ENCODE data around the gene LPCAT3.
"Not testable (repeated sequence)": the region's sequence is repeated elsewhere in the genome, so short reads cannot be mapped to it uniquely, and the experiment has no call there.

The LPCAT3 gene

DNA sequence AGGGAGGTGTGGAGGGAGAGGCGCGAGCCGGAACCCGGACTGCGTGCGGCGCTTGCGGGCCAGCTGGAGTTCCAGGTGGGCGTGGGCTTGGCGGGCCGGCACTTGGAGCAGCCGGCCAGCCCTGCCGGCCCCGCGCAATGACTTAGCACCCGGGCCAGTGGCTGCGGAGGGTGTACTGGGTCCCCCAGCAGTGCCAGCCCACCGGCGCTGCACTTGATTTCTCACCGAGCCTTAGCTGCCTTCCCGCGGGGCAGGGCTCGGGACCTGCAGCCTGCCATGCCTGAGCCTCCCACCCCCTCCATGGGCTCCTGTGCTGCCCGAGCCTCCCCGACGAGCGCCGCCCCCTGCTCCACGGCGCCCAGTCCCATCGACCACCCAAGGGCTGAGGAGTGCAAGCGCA is 19.1 kb upstream of the LPCAT3 start:
- not testable (repeated sequence) for DNase-seq (ENCODE audit: low spot score)

DNA sequence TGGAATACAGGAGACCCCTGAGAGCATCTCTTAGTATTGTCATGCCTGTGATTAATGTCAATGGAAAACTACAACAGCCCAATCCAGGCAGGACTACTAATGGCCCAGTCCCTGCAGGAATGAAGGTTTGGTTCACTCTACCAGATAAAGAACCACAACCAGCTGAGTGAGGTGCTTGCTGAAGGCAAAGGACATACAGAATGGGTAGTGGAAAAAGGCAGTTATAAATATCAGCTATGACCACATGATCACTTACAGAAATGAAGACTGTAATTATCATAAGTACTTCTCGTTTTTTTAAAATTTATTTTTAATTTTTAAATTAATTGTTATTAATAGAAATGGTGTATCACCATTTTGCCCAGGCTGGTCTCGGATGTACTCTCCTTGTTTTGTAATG is 17.2 kb upstream of the LPCAT3 start:
- DNase-seq (ENCODE audit: low spot score): no peak

DNA sequence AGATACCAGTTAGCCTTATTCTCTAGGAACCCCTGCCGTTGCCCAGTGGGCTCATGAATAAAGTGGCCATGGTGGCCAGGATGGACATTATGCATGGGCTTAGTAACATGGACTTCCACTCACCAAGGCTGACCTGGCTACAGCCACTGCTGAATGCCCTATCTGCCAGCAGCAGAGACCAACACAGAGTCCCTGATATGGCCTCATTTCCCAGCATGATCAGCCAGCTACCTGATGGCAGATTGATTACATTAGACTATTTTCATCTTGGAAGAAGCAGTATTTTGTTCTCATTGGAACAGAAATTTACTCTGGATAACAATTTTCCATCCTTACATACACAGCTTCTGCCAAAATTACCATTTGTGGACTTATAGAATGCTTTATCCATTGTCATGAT is 16.2 kb upstream of the LPCAT3 start:
- no peak for DNase-seq (ENCODE audit: low spot score)

DNA sequence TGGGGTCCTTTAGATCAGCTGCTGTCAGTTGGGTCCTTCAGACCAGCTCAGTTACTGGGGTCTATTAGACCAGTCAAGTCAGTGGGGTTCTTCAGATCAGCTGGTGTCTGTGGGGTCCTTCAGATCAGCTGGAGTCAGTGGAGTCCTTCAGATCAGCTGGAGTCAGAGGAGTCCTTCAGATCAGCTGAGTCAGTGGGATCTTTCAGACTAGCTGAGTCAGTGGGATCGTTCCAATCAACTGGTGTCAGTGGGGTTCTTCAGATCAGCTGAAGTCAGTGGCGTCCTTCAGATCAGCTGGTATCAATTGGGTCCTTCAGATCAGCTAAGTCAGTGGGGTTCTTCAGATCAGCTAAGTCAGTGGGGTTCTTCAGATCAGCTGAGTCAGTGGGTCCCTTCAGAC is 14.7 kb upstream of the LPCAT3 start:
- DNase-seq (ENCODE audit: low spot score): no peak

DNA sequence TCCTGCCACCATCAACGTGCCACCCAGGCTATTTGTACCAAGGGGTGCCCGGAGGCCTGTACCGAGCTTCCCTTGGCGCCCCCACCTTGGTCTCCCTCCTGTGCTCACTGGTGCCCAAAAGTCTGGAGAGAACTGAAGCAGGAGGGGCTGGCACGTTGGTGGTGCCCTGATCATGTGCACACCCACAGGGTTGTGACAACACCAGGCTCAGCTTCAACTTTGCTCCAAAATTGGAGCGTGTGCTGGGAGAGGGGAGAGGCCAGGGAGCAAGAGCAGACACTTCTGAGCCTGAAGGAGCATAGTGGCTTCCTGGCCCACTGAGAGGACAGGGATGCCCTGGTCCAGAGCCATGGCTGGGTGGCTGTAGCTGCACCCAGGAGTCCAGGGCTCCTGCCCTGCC is 13.0 kb upstream of the LPCAT3 start:
- DNase-seq (ENCODE audit: low spot score): no peak

DNA sequence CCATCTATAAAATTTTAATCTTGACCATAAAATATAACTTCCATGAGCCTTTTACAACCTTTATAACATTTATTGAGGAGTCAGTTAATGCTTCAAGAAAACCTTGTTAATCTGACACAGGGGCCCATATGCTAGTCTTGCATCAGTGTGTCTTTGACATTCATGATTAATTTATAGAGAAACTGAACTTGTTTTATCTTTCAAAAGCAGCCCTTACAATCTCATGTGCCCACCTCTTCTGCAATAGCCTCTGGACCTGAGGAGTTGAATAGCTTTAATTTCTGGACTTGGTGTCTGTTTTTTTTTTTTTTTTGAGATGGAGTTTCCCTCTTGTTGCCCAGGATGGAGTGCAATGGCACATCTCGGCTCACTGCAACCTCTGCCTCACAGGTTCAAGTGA is 8.6 kb upstream of the LPCAT3 start:
- no peak for DNase-seq (ENCODE audit: low spot score)

DNA sequence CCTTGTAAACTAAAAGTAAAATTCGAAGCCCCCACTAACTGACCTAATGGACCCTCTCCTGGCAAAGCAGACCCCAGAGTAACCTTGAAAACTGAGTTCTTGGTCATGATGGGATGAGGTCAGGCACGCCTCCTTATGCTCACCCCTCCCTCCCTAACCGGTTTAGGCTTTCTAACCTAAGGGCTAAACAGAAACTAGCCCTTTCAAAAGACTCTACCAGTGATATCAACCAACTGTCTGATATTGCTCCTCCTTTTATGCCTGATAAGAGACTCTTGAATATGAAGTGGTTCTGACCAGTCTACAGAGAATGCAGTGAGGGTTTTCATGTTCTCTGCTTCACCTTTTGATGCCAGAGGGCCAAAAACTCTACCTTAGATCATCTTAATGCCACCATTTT is 4.8 kb upstream of the LPCAT3 start:
- DNase-seq (ENCODE audit: low spot score): no peak

DNA sequence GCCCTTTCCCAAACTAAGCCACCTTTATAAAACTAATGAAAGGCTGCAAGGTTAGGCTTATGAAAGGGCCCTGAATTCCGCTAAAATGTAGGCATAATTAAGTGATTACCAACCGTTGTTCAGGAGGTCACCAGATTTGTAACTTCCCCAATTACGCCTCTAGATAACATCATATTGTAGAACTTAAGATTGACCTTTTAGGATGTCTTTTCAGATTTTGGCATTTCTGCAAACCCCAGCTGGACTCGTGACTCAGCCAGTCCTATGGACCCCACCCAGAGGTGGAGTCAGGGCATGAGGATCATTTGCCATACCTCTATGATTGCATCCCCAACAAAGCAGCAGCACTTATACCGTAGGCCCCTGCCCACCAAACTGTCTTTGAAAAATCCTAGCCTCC is 3.7 kb upstream of the LPCAT3 start:
- DNase-seq (ENCODE audit: low spot score): no peak

DNA sequence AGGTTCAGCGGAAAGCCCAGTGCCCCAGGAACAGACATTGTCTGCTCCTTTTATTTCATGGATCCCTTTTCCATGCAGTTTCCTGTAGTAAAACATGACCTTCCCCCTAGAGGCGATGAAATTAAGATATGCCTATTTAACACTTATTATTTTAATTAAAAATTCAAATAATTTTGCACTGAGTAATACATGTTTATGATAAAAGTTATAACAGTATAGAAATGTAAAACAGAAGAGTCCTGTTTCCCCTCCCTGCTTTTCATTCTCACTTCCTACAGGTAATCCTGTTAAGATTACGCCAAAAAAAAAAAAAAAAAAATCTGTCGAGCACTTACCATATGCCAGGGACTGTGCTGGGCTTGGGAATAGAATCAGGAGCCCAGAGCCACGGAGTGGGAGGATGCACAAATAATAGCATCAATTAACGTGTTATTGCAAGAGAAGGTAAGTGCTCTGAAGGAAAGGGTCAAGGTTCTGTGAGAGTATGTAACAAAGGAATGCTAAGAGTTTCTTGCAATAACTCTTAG is 830 bp upstream of the LPCAT3 start:
- DNase-seq (ENCODE audit: low spot score): no peak

DNA sequence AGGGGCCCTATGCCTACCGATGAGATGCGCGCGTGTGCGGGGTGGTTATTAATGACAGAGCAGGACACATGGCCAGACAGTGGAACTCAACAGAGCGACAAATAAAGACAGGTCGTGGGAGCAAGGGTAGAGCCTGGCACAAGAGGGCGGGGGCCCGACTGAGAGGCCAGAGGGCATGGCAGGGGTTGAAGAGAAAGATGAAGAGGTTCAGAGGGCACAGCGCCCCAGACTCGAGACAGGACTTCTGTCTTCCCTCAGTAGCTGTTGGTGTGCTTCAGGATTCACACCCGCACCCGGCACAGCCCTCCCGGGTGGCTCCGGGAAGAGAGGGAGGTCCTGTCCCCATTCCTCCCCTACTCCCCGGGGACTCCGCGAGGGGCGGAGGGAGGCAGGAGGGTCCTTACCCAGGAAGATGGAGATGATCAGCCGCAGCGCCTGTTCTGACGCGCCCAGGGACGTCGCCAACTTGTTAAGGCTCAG is 366 bp downstream of the LPCAT3 start:
- peak; percentile 4 for DNase-seq (ENCODE audit: low spot score)

DNA sequence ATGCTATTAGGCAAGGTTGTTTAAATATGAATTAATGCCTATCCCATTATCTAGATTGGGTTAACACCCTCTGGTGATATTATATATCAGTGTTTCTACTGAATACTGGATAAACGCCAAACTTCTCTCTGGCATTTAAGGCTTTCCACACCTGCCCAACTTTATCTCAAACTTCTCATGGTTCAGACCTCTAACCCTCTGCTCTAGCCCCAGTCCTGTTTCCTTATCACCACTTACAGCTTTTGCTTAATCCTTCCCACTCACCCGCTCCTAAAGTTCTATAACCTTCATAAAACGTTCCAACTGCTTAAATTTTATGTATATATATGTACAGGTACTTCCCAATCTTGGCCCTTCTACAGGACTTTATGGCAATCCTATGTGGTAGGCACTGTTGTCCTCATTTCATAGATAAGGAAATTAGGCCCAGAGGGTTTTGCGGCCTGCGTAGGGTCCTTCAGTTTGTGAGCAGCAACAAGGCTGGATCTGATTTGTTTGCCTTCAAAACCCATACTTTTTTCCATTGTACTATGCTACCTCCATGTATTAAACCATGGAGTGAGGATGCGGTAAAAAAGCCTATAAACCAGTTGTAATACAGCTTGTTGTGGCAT is 1.2 kb downstream of the LPCAT3 start:
- no peak for DNase-seq (ENCODE audit: low spot score)

DNA sequence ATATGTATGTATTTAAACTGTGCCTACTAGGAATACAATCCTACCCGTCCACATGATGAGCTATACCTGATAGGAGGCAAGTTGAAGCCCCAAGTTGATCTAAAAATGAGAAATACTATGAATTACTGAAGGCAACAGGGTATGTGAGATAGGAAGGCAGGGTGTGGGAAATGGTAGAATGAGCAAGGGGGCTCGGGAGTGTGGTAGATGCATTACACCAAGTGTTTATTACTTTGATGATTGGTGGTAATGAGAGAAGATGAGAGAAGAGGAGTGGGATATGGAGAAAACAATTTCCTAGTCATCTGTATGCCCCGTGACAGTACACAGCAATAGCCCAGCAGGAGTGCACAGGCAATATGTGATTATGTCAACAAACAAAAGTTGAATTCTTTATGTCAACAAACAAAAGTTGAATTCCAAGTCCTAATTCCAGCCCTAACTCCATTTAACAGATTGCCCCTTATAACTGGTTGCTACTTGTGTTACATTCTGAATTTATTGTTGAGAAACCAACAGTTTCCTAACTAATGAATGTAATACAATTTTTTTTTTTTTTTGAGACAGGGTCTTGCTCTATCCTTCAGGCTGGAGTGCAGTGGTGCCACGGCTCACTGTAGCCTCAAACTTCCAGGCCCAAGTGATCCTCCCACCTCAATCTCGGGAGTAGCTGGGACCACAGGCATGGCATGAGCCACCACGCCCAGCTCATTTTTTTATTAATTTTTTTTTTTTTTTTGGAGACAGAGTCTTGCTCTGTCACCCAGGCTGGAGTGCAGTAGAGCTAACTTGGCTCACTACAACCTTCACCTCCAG is 2.5 kb downstream of the LPCAT3 start:
- no peak for DNase-seq (ENCODE audit: low spot score)

DNA sequence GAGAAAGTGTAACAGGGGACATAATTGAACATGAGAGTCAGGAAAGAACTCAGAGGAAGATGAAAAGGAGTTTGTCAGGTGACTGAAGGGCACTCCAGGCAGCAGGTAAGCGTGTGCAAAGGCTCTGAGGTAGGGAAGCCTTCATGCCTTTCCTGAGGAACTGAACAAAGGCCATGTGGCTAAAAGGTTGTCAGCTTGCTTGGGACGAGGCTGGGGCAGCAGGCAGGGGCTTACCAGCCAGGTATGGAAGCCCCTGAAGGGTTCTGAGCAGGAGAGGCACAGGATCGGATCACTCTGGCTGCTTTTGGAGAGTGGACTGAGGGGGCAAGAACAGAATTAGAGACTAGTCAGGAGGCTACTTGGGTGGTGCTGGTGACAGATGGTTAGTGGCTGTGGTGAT is 5.2 kb downstream of the LPCAT3 start:
- no peak for DNase-seq (ENCODE audit: low spot score)

DNA sequence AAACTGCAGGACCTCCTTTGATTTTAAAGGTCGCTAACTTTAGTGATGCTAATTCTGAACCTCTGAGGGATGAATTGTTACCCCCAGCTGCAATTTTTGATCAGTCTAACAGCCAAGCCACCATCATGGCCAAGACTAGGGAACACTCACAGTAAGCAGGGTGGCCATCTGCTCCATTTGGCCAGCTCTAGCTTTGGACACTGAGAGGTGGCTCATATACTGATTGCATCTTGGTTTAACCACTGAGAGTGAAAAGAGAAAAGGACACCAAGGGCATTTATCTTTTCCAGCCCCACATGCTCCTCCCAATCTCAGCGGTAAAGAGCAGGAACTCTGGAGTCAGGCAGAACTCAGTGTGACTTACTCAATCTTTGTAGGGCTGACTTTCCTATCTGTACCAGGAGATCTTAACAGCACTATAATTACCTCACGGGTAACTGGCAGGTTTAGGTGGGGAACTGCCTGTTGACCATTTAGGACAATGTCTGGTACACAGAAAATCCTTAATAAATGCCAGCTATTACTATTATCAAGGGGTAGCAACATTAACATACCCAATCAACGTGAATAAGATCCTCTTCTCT is 6.2 kb downstream of the LPCAT3 start:
- DNase-seq (ENCODE audit: low spot score): no peak

DNA sequence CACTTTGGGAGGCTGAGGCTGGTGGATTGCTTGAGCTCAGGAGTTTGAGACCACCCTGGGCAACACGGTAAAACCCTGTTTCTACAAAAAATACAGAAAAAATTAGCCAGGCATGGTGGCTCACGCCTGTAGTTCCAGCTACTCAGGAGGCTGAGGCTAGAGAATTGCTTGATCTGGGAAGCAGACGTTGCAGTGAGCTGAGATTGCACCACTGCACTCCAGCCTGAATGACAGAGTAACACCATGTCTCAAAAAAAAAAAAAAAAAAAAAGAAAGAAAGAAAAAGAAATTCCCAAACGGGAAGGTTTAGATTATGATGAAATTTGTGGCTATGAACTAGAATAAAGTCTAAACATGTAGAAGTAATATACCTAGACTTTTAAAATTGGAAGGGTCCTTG is 6.9 kb downstream of the LPCAT3 start:
- DNase-seq (ENCODE audit: low spot score): not testable (repeated sequence)

DNA sequence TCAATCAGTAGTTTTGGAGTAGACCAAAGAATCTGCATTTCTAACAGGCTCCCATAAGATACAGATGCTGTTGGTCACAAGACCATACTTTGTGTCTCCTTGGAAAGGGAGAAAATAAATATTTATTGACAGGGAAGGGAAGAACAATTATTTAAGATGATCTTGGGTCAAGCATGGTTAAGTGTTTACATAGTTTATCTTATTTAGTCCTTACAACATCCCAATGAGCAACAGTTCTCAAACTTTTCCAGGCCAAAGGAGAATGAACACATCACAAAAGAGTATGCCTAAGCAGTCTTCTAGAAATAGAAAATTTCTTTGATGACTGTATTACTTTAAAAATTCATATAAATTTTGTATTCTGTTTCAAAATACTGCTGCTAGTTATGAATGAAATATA is 8.8 kb downstream of the LPCAT3 start:
- no peak for DNase-seq (ENCODE audit: low spot score)

DNA sequence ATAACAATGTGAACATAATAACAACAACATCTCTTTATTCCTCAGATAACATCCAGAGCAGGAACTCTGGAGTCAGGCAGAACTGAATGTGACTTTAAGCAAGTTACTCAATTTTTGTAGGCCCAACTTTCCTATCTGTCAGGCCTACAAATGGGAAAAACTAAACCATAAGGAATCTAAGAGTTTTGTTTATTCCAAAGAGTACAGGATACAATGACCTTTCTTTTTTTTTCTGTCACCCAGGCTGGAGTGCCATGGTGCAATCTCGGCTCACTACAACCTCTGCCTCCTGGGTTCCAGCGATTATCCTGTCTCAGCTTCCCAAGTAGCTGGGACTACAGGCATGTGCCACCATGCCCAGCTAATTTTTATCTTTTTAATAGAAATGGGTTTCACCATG is 9.4 kb downstream of the LPCAT3 start:
- no peak for DNase-seq (ENCODE audit: low spot score)

DNA sequence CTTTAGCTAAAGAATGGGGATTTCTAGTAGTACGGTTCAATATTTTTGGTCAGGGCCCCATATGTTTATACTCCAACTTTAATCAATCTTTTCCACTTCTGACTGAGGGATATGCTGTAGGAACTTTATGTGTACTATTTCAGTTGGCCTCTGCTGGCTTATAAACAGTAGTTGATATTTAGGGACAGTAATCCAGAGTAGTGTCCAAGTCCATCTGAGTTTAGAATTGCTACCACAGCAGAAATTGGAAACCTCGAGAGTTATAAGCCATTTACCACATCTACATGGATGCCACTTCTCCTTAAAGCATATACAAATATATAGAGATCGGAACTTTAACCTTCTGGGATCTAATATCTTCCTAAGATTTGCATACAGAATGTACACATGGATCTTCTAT is 11.6 kb downstream of the LPCAT3 start:
- no peak for DNase-seq (ENCODE audit: low spot score)

DNA sequence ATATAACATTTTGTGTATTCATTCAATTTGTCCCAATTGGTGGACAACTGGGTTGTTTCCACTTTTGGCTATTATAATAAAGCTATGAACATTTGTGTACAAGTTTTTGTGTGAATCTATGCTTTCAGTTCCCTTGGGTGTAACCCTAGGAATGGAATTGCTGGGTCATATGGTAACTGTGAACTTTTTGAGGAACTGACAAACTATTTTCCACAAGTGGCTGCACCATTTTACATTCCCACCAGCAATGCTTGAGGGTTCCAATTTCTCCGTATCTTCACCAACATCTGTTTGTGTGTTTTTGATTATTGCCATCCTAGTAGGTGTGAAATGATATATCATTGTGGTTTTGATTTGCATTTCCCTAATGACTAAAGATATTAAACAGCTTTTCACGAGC is 13.0 kb downstream of the LPCAT3 start:
- DNase-seq (ENCODE audit: low spot score): no peak

DNA sequence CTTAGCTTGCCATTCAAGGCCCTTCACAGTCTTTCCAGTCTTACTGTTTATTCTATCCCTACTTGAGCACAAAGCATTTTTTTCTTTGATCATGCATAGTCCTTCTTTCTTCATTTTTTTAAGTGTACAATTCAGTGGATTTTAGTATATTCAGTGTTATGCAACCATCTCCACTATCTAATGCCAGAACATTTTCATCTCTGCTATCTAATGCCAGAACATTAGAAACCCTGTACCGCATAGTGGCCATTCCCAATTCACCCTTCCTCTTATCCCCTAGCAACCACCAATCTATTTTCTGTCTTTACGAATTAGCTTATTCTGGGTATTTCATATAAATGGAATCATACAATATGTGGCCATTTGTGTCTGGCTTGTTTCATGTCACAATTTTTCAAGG is 13.4 kb downstream of the LPCAT3 start:
- DNase-seq (ENCODE audit: low spot score): no peak

DNA sequence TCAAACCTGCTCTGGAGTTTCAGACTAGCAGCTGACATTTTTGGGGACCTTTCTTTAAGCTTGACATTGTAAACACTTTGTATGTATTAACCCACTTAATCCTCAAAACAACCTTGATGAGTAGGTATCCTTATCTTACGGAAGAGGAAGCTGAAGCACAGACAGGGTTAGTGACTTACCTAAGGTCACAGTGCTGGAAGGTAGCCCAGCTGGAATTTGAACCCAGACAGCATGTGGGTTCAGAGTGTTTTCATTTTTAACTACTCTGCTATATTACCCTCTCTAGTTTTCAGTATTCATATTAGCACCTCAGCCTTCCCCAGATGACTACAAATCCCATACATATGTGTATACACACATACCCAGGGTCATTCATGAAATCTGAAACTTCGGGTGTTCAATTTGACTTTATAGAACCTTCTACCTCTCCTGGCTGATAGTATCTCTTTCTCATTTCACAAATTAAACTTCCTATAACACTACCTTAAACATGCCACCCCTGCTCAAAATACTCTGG is 13.9 kb downstream of the LPCAT3 start:
- no peak for DNase-seq (ENCODE audit: low spot score)

DNA sequence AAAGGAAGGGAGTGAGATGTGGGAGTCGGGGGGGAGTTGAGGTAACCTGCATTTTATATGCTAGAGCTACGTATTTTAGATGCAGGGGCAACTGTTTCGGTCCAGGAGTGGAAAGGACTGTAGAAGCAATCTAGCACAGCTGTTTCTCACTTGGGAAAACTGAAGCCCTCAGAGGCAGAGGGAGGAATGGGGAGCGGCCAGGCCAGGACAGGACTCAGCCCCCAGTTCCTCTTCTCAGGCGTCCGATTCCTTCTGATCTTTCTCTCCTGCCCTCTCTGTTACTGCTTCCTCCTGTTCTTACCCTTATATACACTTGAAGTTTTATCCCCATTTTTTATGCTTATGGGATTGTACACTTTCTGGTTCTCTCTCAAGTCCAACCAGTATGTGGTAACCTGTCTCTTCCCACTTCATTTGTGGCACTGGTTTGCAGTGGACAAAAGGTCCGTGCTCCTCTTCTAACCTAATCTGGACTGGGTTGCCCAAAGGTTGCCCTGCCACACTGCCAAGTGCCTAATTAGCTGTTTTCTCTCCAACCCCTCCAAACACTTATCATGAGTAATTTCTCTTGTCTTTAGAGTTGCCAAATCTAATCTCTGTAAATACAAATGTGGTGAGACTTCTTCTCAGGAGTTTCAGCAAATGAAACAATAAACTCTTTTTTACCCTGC is 16.2 kb downstream of the LPCAT3 start:
- DNase-seq (ENCODE audit: low spot score): no peak

Measured in CD4-positive, alpha-beta T cell treated with Interleukin-2 at 100 ng/mL for 4 hours (primary cell).